Measurements from ENCODE around the gene YBX2. TPM values are rescaled to one million over a fixed set of nuclear protein-coding genes. Genes with fewer than 3 reads are reported as not detected.

Gene YBX2
- total RNA-seq, 1 donor from 2014 or later: 14.6 TPM

DNA sequence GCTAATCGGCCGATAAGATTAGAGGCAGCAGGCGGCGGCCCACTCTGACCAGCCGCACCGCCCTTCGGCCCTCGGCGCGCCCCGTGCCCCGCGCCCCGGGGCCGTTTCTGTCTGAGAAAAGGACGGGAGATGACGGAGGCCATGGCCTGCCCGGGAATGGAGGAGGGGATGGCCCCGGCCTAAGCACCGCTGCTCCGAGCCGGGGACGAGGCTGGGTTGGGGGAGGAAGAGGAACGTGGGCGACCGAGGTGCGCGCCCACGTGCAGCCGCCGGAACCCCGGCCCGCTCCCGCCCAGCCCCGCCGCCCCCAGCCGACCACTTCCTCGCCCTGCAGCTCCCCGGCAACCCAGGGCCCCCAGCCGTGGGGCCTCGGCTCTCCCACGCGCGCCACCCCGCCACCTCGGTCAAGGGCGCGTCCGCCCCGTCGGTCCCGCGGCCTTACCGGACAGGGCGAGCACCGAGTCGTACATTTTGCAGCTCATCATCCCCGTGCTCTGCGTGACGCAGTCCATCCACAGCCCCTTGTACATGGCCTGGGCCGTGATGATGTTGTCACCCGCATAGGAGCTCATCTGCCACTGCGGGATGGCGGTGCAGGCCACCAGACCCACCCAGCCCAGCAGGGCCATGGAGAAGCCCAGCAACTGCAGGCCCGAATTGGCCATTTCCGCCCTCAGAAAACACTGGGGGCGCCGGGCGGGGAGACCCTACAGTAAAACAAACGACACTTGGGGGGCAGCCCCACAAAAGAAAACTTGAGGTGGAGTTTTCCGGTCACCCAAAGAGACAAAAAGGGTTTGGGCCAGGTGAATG lies 32.9 kb downstream of the YBX2 start:
- H3K27me3 Mint-ChIP-seq (ENCODE audit: unreplicated experiment): peaks cover 9% of the 10 kb centered on the region
- TF ChIP-seq, protein P1, sequence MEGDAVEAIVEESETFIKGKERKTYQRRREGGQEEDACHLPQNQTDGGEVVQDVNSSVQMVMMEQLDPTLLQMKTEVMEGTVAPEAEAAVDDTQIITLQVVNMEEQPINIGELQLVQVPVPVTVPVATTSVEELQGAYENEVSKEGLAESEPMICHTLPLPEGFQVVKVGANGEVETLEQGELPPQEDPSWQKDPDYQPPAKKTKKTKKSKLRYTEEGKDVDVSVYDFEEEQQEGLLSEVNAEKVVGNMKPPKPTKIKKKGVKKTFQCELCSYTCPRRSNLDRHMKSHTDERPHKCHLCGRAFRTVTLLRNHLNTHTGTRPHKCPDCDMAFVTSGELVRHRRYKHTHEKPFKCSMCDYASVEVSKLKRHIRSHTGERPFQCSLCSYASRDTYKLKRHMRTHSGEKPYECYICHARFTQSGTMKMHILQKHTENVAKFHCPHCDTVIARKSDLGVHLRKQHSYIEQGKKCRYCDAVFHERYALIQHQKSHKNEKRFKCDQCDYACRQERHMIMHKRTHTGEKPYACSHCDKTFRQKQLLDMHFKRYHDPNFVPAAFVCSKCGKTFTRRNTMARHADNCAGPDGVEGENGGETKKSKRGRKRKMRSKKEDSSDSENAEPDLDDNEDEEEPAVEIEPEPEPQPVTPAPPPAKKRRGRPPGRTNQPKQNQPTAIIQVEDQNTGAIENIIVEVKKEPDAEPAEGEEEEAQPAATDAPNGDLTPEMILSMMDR (IDR thresholded peaks at IDR 0.05; ENCODE audit: unreplicated experiment): no peak
- DNase-seq (ENCODE audit: low spot score): peak; percentile 26

DNA sequence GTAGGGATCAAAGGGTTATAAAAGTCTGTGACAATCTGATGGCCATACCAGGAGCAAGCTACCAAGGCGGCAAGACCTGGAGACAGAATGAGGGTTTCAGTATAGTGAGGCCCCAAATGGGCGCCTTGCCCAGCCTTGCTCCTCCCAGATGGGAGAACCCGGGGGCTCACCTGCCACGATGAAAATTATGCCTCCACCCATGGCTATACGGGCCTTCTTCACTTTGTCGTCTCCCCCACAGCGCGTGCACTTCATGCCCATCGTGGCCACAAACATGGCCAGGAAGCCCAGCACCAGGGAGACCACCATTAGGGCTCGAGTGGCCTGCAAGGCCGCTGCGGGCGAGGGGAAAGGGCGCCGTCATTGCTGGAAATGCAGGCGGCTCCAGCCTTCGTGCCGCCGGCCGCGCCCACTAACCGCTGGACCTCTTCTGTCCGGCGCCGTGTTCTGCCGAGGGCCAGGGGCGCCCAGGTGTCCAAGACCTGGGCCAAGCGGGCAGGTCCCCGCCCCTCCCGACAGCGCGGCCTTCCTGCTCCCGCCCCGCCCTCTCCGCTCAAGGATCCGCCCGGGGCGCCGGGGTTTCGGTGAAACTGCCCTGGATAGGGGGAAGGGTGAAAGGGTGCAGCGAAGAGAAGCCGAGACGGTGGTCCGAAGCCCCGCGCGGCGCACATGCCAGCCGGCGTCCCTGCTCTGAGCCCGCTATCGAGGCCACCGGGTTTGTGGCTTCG lies 33.6 kb downstream of the YBX2 start:
- H3K27ac Mint-ChIP-seq (ENCODE audit: unreplicated experiment): no peak overlapping the region
- H3K9me3 Mint-ChIP-seq (ENCODE audit: unreplicated experiment): no peaks in the 10 kb centered on the region
- TF ChIP-seq, protein P1 (IDR thresholded peaks at IDR 0.05; ENCODE audit: unreplicated experiment): no peak
- H3K36me3 Mint-ChIP-seq (ENCODE audit: low read depth, unreplicated experiment): peaks cover 14% of the 10 kb centered on the region
- DNase-seq (ENCODE audit: low spot score): peak; percentile 31
- H3K27me3 Mint-ChIP-seq (ENCODE audit: unreplicated experiment): peaks cover 11% of the 10 kb centered on the region
- H3K4me3 Mint-ChIP-seq (ENCODE audit: unreplicated experiment): no peak overlapping the region
- H3K4me1 Mint-ChIP-seq (ENCODE audit: unreplicated experiment): peaks cover 17% of the 10 kb centered on the region

More for the DNA sequence above, 32.9 kb downstream of the YBX2 start:
- H3K9me3 Mint-ChIP-seq (ENCODE audit: unreplicated experiment): no peaks in the 10 kb centered on the region
- peak overlapping the region; percentile 77 for H3K27ac Mint-ChIP-seq (ENCODE audit: unreplicated experiment)
- peak overlapping the region; percentile 93 for H3K4me3 Mint-ChIP-seq (ENCODE audit: unreplicated experiment)
- H3K4me1 Mint-ChIP-seq (ENCODE audit: unreplicated experiment): peaks cover 17% of the 10 kb centered on the region
- H3K36me3 Mint-ChIP-seq (ENCODE audit: low read depth, unreplicated experiment): peaks cover 9% of the 10 kb centered on the region

DNA sequence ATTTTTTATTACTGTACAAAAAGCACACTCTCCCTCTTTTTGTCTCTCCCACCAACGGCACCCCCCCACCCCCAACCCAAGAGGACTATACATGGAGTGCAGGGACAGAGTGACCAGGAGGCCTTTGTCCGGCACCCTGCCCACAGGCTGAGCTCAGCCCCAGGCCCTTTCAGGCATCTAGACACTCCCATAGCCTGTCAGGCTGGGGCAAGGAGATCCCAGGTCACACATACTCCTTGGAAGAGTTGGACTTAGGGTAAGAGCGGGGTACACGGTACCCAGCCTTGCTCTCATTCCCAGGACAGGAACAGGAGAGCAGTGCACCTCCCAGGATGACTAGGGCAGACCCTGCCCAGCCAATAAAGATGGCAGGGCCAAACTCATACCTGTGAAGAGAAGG lies 34.3 kb downstream of the YBX2 start:
- no peak for DNase-seq (ENCODE audit: low spot score)

DNA sequence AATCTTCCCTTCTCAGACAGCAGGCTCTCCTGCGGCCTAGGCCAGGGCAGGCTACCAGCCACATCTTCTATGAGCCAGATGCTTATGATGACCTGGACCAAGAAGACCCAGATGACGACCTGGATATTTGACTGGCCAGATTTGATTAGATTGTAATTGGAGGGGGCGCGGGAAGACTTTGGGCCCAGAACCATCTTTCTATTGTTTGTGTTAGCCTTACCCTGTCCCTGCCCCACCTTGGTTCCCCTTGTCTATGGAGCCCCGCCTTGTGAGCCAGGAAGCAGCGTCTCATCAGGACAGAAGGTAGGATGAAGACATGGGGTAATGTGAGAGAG lies 34.9 kb downstream of the YBX2 start:
- no peaks in the 10 kb centered on the region for H3K9me3 Mint-ChIP-seq (ENCODE audit: unreplicated experiment)
- peak overlapping the region; percentile 57 for H3K27ac Mint-ChIP-seq (ENCODE audit: unreplicated experiment)
- peaks cover 12% of the 10 kb centered on the region for H3K27me3 Mint-ChIP-seq (ENCODE audit: unreplicated experiment)
- H3K36me3 Mint-ChIP-seq (ENCODE audit: low read depth, unreplicated experiment): peaks cover 19% of the 10 kb centered on the region
- peak overlapping the region; percentile 42 for H3K4me3 Mint-ChIP-seq (ENCODE audit: unreplicated experiment)
- peaks cover 17% of the 10 kb centered on the region for H3K4me1 Mint-ChIP-seq (ENCODE audit: unreplicated experiment)
- TF ChIP-seq, protein P1 (IDR thresholded peaks at IDR 0.05; ENCODE audit: unreplicated experiment): no peak
- no peak for DNase-seq (ENCODE audit: low spot score)

More for the DNA sequence above, 34.3 kb downstream of the YBX2 start:
- H3K36me3 Mint-ChIP-seq (ENCODE audit: low read depth, unreplicated experiment): peaks cover 14% of the 10 kb centered on the region
- H3K4me1 Mint-ChIP-seq (ENCODE audit: unreplicated experiment): peaks cover 17% of the 10 kb centered on the region
- no peak overlapping the region for H3K27ac Mint-ChIP-seq (ENCODE audit: unreplicated experiment)
- TF ChIP-seq, protein P1 (IDR thresholded peaks at IDR 0.05; ENCODE audit: unreplicated experiment): no peak
- peak overlapping the region; percentile 73 for H3K4me3 Mint-ChIP-seq (ENCODE audit: unreplicated experiment)
- H3K27me3 Mint-ChIP-seq (ENCODE audit: unreplicated experiment): peaks cover 11% of the 10 kb centered on the region
- no peaks in the 10 kb centered on the region for H3K9me3 Mint-ChIP-seq (ENCODE audit: unreplicated experiment)
